ENCODE data around the gene CPA2. TPM values are rescaled to one million over a fixed set of nuclear protein-coding genes. Genes with fewer than 3 reads are reported as not detected.

CPA2 gene
- not detected in 2 replicates for total RNA-seq

DNA sequence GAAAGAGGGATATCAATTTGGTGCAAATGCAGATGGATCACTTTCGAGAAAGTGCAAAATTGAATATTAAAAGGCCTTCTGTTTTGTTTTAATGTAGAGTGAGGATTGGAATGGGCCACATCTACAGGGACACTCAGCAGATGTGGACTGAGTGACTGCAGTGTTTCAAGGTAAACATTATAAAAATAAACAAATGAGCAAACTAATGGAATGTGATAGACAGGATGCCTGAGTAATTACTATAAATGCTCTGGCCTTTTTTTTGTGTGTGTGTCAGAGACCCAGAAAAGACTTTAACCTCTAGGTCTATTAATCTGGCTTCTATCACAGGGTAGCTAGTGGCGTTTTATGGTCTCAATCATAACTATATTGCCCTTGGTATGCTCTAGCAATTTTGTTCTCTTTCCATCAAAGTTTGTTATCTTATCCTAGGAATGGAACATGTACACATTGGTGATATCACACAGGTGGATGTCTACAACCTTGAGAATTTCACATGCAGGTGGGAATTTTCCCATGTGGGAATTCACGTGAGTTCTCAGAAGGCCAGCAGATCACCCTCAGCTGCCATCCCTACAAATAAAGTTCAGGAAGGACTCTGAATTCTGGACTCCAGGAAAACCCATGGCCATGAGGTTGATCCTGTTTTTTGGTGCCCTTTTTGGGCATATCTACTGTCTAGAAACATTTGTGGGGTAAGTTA is at the start of gene CPA2:
TSS of gene CPA2 (plus strand) at position 606 of the 703 bp plus-strand sequence. CDS start at position 625, 19 bp downstream.

DNA sequence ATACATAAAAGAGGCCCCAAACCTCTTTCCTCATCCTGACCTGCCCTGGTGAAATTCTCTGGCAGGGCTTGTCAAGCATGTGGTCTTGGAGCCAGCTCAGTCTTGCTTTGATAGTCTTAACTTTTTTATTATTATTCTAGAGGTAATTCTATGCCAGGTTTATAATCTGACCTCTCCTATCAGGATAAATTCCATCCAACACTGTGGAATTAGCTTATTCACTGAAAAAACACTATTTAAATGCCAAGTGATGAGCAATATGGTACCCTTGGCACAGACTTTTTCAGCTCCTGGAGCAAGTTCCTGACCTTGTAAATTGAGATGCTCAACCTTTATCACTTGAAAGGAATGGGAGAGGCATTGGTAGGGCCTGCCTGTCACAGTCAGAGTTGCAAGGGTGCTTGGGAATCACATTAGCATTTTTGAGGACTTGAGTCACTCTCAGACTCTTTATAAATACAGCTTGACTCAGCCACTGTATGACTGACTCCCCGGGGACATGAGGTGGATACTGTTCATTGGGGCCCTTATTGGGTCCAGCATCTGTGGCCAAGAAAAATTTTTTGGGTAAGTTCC is 26.1 kb downstream of the CPA2 start, which contains the start of gene CPA4:
TSS of gene CPA4 (plus strand) at position 480 of the 576 bp plus-strand sequence. CDS start at position 500, 20 bp downstream.

Other genes with a start within 250 kb of the CPA2 start
- 11.7 and 12.8 TPM in 2 replicates for gene ZC3HC1, start 215.5 kb upstream of the CPA2 start, total RNA-seq
- gene KLHDC10, start 196.3 kb upstream of the CPA2 start, total RNA-seq = 27.7 and 29.9 TPM in 2 replicates
- 8.5 and 9.2 TPM in 2 replicates for gene TMEM209, start 61.5 kb upstream of the CPA2 start, total RNA-seq
- gene SSMEM1, start 59.0 kb upstream of the CPA2 start, total RNA-seq = 0.09 and 0.14 TPM in 2 replicates
- gene CPA4, start 26.3 kb downstream of the CPA2 start, total RNA-seq = 25.9 and 83.2 TPM in 2 replicates
- gene CPA5, start 78.0 kb downstream of the CPA2 start, total RNA-seq = not detected in 2 replicates
- 0.09 and 0.28 TPM in 2 replicates for gene CPA1, start 113.6 kb downstream of the CPA2 start, total RNA-seq
- gene CEP41, start 174.2 kb downstream of the CPA2 start, total RNA-seq = 6.5 and 7.4 TPM in 2 replicates
- 125 and 240 TPM in 2 replicates for gene MEST, start 225.2 kb downstream of the CPA2 start, total RNA-seq

Data from smooth muscle cell of bladder (primary cell).